IPS-18c (cell line): ENCODE measurements around the gene NUP58.

ENCODE experiments used
- H3K4me3 ChIP-seq: 2 replicates; pipeline ENCODE4 v1.7.0; 2013; ENCODE audit warnings: low read depth, mild to moderate bottlenecking, low read length, moderate library complexity; ENCODE audit not compliant: insufficient read depth
- H3K9me3 ChIP-seq: one replicate; pipeline ENCODE4 v1.6.1; 2013; ENCODE audit warnings: mild to moderate bottlenecking, low read length, moderate library complexity; ENCODE audit not compliant: control insufficient read depth, insufficient read depth

The NUP58 gene

GRCh38 chr13:25301347-25302113 is at the start of gene NUP58:
TSS of gene NUP58 (plus strand) at chr13:25301625. CDS start at chr13:25301774, 149 bp downstream.
- peak within 1 kb of the TSS; percentile 86 for H3K4me3 ChIP-seq

GRCh38 chr13:25252225-25252624 is 49.2 kb upstream of the NUP58 start:
- no peak overlapping the region for H3K4me3 ChIP-seq
- no peaks in the 10 kb centered on the region for H3K9me3 ChIP-seq

More at GRCh38 chr13:25301347-25302113, at the start of gene NUP58:
- H3K9me3 ChIP-seq, result no peaks in the 10 kb centered on the region

GRCh38 chr13:25252752-25253151 is 48.7 kb upstream of the NUP58 start:
- no peaks in the 10 kb centered on the region for H3K9me3 ChIP-seq
- H3K4me3 ChIP-seq, result no peak overlapping the region

- no peak overlapping the region for H3K4me3 ChIP-seq
- no peaks in the 10 kb centered on the region for H3K9me3 ChIP-seq
Observed at GRCh38 chr13:25253702-25254101, 47.7 kb upstream of the NUP58 start.

- H3K4me3 ChIP-seq, result no peak overlapping the region
Observed at GRCh38 chr13:25262261-25262660, 39.2 kb upstream of the NUP58 start.

GRCh38 chr13:25266706-25267105 is 34.7 kb upstream of the NUP58 start:
- no peaks in the 10 kb centered on the region for H3K9me3 ChIP-seq
- no peak overlapping the region for H3K4me3 ChIP-seq

More at GRCh38 chr13:25262261-25262660, 39.2 kb upstream of the NUP58 start:
- H3K9me3 ChIP-seq, result no peaks in the 10 kb centered on the region

- Histone ChIP-seq H3K4me3 (no peak overlapping the region), H3K9me3 (no peaks in the 10 kb centered on the region)
Observed at GRCh38 chr13:25267715-25268114, 33.7 kb upstream of the NUP58 start.

GRCh38 chr13:25268561-25268960 is 32.9 kb upstream of the NUP58 start:
- no peak overlapping the region for H3K4me3 ChIP-seq
- H3K9me3 ChIP-seq, result no peaks in the 10 kb centered on the region

- no peak overlapping the region for H3K4me3 ChIP-seq
- no peaks in the 10 kb centered on the region for H3K9me3 ChIP-seq
Observed at GRCh38 chr13:25276748-25277147, 24.7 kb upstream of the NUP58 start.

- no peak overlapping the region for H3K4me3 ChIP-seq
- H3K9me3 ChIP-seq, result no peaks in the 10 kb centered on the region
Observed at GRCh38 chr13:25280396-25280795, 21.0 kb upstream of the NUP58 start.

GRCh38 chr13:25281193-25281934 is 20.1 kb upstream of the NUP58 start:
- Histone ChIP-seq H3K9me3 (no peaks in the 10 kb centered on the region), H3K4me3 (no peak overlapping the region)

GRCh38 chr13:25281935-25282332 is 19.5 kb upstream of the NUP58 start:
- no peaks in the 10 kb centered on the region for H3K9me3 ChIP-seq
- no peak overlapping the region for H3K4me3 ChIP-seq

GRCh38 chr13:25286308-25286968 is 15.0 kb upstream of the NUP58 start:
- no peaks in the 10 kb centered on the region for H3K9me3 ChIP-seq
- H3K4me3 ChIP-seq, result peak overlapping the region; percentile 77

- Histone ChIP-seq H3K9me3 (no peaks in the 10 kb centered on the region), H3K4me3 (peak within 1 kb of the TSS; percentile 77)
Observed at GRCh38 chr13:25286969-25287961, 14.2 kb upstream of the NUP58 start, which contains the start of gene MTMR6. TSS of gene MTMR6 (minus strand) at chr13:25287488. CDS start at chr13:25287247, 241 bp downstream.

- no peak overlapping the region for H3K4me3 ChIP-seq
- H3K9me3 ChIP-seq, result no peaks in the 10 kb centered on the region
Observed at GRCh38 chr13:25288966-25289365, 12.5 kb upstream of the NUP58 start.

GRCh38 chr13:25291691-25292090 is 9.7 kb upstream of the NUP58 start:
- H3K4me3 ChIP-seq, result no peak overlapping the region

GRCh38 chr13:25292301-25292700 is 9.1 kb upstream of the NUP58 start:
- Histone ChIP-seq H3K4me3 (no peak overlapping the region), H3K9me3 (no peaks in the 10 kb centered on the region)

More at GRCh38 chr13:25291691-25292090, 9.7 kb upstream of the NUP58 start:
- no peaks in the 10 kb centered on the region for H3K9me3 ChIP-seq
